ENCODE results near the gene MTOR.
"Not testable (repeated sequence)": the region's sequence is repeated elsewhere in the genome, so short reads cannot be mapped to it uniquely, and the experiment has no call there.

DNA sequence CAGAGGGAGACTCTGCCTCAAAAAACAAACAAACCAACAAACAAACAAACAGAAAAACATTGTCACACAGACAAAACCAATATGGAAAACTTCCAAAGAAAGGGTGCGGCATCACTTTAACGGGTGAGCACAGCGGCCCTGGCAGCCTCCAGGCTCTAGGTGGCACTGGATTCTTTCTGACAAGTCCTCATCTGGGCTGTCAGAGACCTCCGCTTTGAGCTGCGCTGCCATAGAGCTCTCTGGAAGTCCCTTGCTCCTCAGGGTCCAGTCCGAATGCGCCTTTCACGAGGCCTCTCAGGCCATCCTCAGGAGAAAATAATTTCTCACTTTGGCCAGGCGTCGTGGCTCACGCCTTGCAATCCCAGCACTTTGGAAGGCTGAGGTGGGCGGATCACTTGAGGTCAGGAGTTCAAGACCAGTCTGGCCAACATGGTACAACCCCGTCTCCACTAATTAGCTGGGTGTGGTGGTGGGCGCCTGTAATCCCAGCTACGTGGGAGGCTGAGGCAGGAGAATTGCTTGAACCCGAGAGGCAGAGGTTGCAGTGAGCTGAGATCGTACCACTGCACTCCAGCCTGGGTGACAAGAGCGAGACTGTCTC lies 198.3 kb downstream of the MTOR start:
- TF ChIP-seq POLR2AphosphoS5 (IDR thresholded peaks at IDR 0.05; ENCODE audit: insufficient read depth, low read depth, low read length); POLR2A (IDR thresholded peaks at IDR 0.05; ENCODE audit: low read depth, low read length); EZH2 (IDR thresholded peaks at IDR 0.05; ENCODE audit: borderline replicate concordance, low read depth, low read length, severe bottlenecking); JUN (IDR thresholded peaks at IDR 0.05; ENCODE audit: borderline replicate concordance, insufficient read depth, insufficient read length, low read depth); FOS (IDR thresholded peaks at IDR 0.05; ENCODE audit: borderline replicate concordance, insufficient read depth, low read length); MYC (IDR thresholded peaks at IDR 0.05; ENCODE audit: low read depth, low read length): not testable (repeated sequence)
- TF ChIP-seq, protein P1, sequence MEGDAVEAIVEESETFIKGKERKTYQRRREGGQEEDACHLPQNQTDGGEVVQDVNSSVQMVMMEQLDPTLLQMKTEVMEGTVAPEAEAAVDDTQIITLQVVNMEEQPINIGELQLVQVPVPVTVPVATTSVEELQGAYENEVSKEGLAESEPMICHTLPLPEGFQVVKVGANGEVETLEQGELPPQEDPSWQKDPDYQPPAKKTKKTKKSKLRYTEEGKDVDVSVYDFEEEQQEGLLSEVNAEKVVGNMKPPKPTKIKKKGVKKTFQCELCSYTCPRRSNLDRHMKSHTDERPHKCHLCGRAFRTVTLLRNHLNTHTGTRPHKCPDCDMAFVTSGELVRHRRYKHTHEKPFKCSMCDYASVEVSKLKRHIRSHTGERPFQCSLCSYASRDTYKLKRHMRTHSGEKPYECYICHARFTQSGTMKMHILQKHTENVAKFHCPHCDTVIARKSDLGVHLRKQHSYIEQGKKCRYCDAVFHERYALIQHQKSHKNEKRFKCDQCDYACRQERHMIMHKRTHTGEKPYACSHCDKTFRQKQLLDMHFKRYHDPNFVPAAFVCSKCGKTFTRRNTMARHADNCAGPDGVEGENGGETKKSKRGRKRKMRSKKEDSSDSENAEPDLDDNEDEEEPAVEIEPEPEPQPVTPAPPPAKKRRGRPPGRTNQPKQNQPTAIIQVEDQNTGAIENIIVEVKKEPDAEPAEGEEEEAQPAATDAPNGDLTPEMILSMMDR (IDR thresholded peaks at IDR 0.05; ENCODE audit: extremely low read depth in 1 of 2, insufficient read depth in 1 of 2, low read depth in 1 of 2, low read length in 2 of 2): not testable (repeated sequence)
- TF ChIP-seq, protein P2, sequence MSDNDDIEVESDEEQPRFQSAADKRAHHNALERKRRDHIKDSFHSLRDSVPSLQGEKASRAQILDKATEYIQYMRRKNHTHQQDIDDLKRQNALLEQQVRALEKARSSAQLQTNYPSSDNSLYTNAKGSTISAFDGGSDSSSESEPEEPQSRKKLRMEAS (IDR thresholded peaks at IDR 0.05; ENCODE audit: insufficient read depth, insufficient read length): not testable (repeated sequence)

All from endothelial cell of umbilical vein (primary cell).